ENCODE measurements around the gene IGHMBP2.

Gene IGHMBP2

GRCh38 chr11:68956547-68957254, 53.0 kb downstream of the IGHMBP2 start:
- TF ChIP-seq CTCF (IDR thresholded peaks at IDR 0.05) = no peak
- no peaks in the 10 kb centered on the region for H3K36me3 ChIP-seq (ENCODE audit: control insufficient read depth, insufficient read depth, low read length)
- no peaks in the 10 kb centered on the region for H3K4me1 ChIP-seq
- no peak overlapping the region for H3K4me3 ChIP-seq (ENCODE audit: low read depth, low read length)
- H3K79me2 ChIP-seq = no peaks in the 10 kb centered on the region
- no peak overlapping the region for H2AFZ ChIP-seq
- H3K4me2 ChIP-seq (ENCODE audit: low read length) = no peak overlapping the region
- H3K9me3 ChIP-seq (ENCODE audit: control insufficient read depth, low read length) = no peaks in the 10 kb centered on the region
- H3K27ac ChIP-seq = no peak overlapping the region
- H3K9ac ChIP-seq = no peak overlapping the region
- no peaks in the 10 kb centered on the region for H3K27me3 ChIP-seq (ENCODE audit: control insufficient read depth, insufficient read depth, low read length)

GRCh38 chr11:68958211-68958610, 54.5 kb downstream of the IGHMBP2 start:
- no peak overlapping the region for H2AFZ ChIP-seq
- no peak for TF ChIP-seq CTCF (IDR thresholded peaks at IDR 0.05)
- H3K27me3 ChIP-seq (ENCODE audit: control insufficient read depth, insufficient read depth, low read length) = no peaks in the 10 kb centered on the region
- H3K4me1 ChIP-seq = no peaks in the 10 kb centered on the region
- H3K9ac ChIP-seq = no peak overlapping the region
- H3K4me3 ChIP-seq (ENCODE audit: low read depth, low read length) = no peak overlapping the region
- no peaks in the 10 kb centered on the region for H3K79me2 ChIP-seq
- H3K4me2 ChIP-seq (ENCODE audit: low read length) = no peak overlapping the region
- no peaks in the 10 kb centered on the region for H3K36me3 ChIP-seq (ENCODE audit: control insufficient read depth, insufficient read depth, low read length)
- H3K9me3 ChIP-seq (ENCODE audit: control insufficient read depth, low read length) = no peaks in the 10 kb centered on the region
- H3K27ac ChIP-seq = no peak overlapping the region

DNA sequence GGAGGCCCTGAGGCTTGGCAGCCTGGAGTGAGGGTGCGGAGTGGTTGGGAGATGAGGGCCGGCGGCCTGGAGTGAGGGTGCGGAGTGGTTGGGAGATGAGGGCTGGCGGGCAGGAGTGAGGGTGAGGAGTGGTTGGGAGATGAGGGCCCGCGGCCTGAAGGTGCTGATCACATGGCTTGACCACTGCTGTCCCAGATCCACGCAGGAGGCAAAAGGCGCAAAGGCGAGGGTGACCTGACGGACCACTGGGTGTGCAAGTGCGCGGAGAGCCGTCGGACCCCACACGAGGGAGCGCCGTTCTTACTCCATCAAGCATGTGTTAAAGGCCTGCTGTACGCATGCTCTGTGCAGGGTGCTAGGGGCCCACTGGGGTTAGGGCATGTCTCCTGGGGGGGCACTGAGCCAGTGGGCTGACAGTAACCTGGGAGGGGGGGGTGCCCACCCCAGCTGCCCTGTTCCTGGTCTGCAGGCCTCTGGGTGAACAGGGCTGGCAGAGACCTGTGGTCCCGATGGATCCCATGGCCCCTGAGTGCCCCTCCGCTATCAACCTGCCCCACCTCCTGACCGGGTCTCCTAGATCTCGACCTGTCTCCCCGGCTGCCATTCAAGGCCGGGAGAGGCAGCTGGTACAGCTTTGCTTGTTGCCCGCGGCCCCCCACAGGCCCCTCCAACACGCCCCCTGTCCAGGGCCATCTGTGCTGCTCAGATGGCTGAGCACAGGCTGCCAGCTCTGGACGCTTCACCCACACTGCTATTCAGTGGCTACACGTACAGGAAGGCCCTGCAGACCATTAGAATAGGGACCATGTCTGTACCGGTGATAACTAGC, 56.0 kb downstream of the IGHMBP2 start:
- no peak for TF ChIP-seq CTCF (IDR thresholded peaks at IDR 0.05)
- no peak overlapping the region for H3K9ac ChIP-seq

GRCh38 chr11:68960294-68961071, 56.8 kb downstream of the IGHMBP2 start:
- Histone ChIP-seq H3K79me2 (no peaks in the 10 kb centered on the region), H3K27ac (no peak overlapping the region), H3K4me3 (ENCODE audit: low read depth, low read length) (no peak overlapping the region), H3K27me3 (ENCODE audit: control insufficient read depth, insufficient read depth, low read length) (no peaks in the 10 kb centered on the region), H3K4me2 (ENCODE audit: low read length) (no peak overlapping the region), H3K4me1 (no peaks in the 10 kb centered on the region), H3K9me3 (ENCODE audit: control insufficient read depth, low read length) (no peaks in the 10 kb centered on the region), H3K36me3 (ENCODE audit: control insufficient read depth, insufficient read depth, low read length) (no peaks in the 10 kb centered on the region), H2AFZ (no peak overlapping the region), H3K9ac (no peak overlapping the region)
- TF ChIP-seq CTCF (IDR thresholded peaks at IDR 0.05) = no peak

More for the DNA sequence above, 56.0 kb downstream of the IGHMBP2 start:
- Histone ChIP-seq H3K79me2 (no peaks in the 10 kb centered on the region), H3K4me3 (ENCODE audit: low read depth, low read length) (no peak overlapping the region), H3K9me3 (ENCODE audit: control insufficient read depth, low read length) (no peaks in the 10 kb centered on the region), H3K27me3 (ENCODE audit: control insufficient read depth, insufficient read depth, low read length) (no peaks in the 10 kb centered on the region), H3K36me3 (ENCODE audit: control insufficient read depth, insufficient read depth, low read length) (no peaks in the 10 kb centered on the region), H2AFZ (no peak overlapping the region), H3K4me1 (no peaks in the 10 kb centered on the region), H3K27ac (no peak overlapping the region), H3K4me2 (ENCODE audit: low read length) (no peak overlapping the region)

Measured in parathyroid adenoma (tissue), 2 donors.